Kidney (tissue), 14 donors: Measurements from ENCODE around the gene COL21A1. TPM values are rescaled to one million over a fixed set of nuclear protein-coding genes. Genes with fewer than 3 reads are reported as not detected.

Source experiments
- DNase-seq, 5 donors: peaks; one replicate each; pipeline ENCODE4 v3.0.0-alpha.2; 2013 to 2020
- FAIRE-seq: peaks from 2 replicates; lab custom pipeline; 2012; peaks lifted over from hg19 to GRCh38; lab: Jason Lieb, UNC
- H3K27ac ChIP-seq, 2 donors: one replicate each; pipeline ENCODE4 v1.7.0; 2013; ENCODE audit warnings: low read depth in 2 of 2, low read length in 2 of 2, inconsistent platforms in 1 of 2
- H3K27me3 ChIP-seq: one replicate; pipeline ENCODE4 v1.7.1; 2013; ENCODE audit warnings: low read length, inconsistent platforms; ENCODE audit not compliant: control insufficient read depth, insufficient read depth
- H3K36me3 ChIP-seq, 3 donors: one replicate each; pipeline versions ENCODE4 v1.7.0 to v1.7.1; 2013; ENCODE audit warnings: low read length in 3 of 3, control low read depth in 1 of 3, inconsistent platforms in 1 of 3; ENCODE audit not compliant: insufficient read depth in 3 of 3, control insufficient read depth in 2 of 3
- H3K4me1 ChIP-seq, 3 donors: one replicate each; pipeline versions ENCODE4 v1.7.0 to v1.7.1; 2013; ENCODE audit warnings: low read length in 3 of 3, inconsistent platforms in 1 of 3, low read depth in 1 of 3; ENCODE audit not compliant: control insufficient read depth in 2 of 3, insufficient read depth in 2 of 3
- H3K4me3 ChIP-seq, 3 donors: one replicate each; pipeline versions ENCODE4 v1.7.0 to v1.8.1; 2013; ENCODE audit warnings: low read length in 3 of 3, control low read depth in 1 of 3, inconsistent platforms in 1 of 3
- H3K9ac ChIP-seq, 3 donors: one replicate each; pipeline versions ENCODE4 v1.7.0 to v1.7.1; 2013; ENCODE audit warnings: low read length in 3 of 3, control low read depth in 1 of 3, inconsistent platforms in 1 of 3
- H3K9me3 ChIP-seq, 3 donors: one replicate each; pipeline versions ENCODE4 v1.7.0 to v1.7.1; 2013; ENCODE audit warnings: low read length in 3 of 3, control low read depth in 1 of 3, inconsistent platforms in 1 of 3; ENCODE audit not compliant: control insufficient read depth in 2 of 3, insufficient read depth in 1 of 3
- intact Hi-C: fragments of 100-400 bp; cut with DNase I; formaldehyde crosslinking; loops from one replicate; pipeline ENCODE4 v1.11.1; 2022
- polyA plus RNA-seq: library from polyadenylated mRNA; stranded (reverse); fragments of 350-450 nt; fragmentation: Illumina TruSeq; extraction: RNeasy Lipid Tissue Mini Kit (QIAGEN cat#74804); gene quantifications from one replicate; pipeline ENCODE4 v1.2.3, GENCODE V29; 2014; ENCODE audit warnings: low read depth, low replicate concordance; ENCODE audit not compliant: insufficient read depth
- total RNA-seq: library from RNA; stranded (reverse); fragmentation: NEBNext Ultra II Directional; extraction: Animal tissue kit (Norgen Biotek cat#: 25700); gene quantifications from one replicate; pipeline ENCODE4 v1.2.1, GENCODE V29; 2021
- TF ChIP-seq, protein P1 (sequence below): IDR thresholded peaks from 3 replicates; pipeline ENCODE4 v1.5.1; 2012; ENCODE audit warnings: mild to moderate bottlenecking, moderate library complexity, borderline replicate concordance; ENCODE audit not compliant: insufficient read depth; ENCODE audit errors: extremely low read depth
- donor health status: control.
- donor health status: control.
- donor health status: control.
- donor health status: control.
- donor health status: control.
- donor health status: DM: yes; HTN: yes; CAD: no.
- donor health status: Normal renal cell carcinoma (clear cell type).

COL21A1 gene
- total and polyA plus RNA-seq, 2 donors from 2014 or later: 1.6 to 3.1 TPM

DNA sequence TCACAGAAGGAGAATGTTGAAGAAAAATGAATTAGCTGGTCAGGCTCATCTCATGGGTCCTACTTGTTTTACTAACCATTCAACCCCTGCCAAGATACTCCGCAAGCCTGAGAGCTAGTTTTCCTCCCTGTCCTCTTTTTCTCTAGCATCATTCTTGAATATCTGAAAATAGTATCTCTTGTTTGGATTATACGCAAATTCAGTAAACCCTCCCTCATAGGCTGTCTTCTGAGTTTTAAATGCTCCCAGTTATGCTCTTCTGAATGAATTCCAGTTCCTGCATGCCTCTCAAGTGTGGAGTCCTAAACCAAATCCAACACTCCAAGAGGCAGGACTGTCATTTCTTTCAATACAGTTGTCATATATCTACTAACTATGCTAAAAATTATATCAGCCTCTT lies 99.6 kb downstream of the COL21A1 start:
- H3K4me1 ChIP-seq: no peaks in the 10 kb centered on the region
- no peak overlapping the region for H3K9ac ChIP-seq
- no peaks in the 10 kb centered on the region for H3K36me3 ChIP-seq
- no peak for FAIRE-seq
- intact Hi-C loops: no loop called here
- no peaks in the 10 kb centered on the region for H3K27me3 ChIP-seq
- DNase-seq: no peak
- no peak overlapping the region for H3K27ac ChIP-seq
- no peaks in the 10 kb centered on the region for H3K9me3 ChIP-seq
- no peak overlapping the region for H3K4me3 ChIP-seq
- TF ChIP-seq, protein P1, sequence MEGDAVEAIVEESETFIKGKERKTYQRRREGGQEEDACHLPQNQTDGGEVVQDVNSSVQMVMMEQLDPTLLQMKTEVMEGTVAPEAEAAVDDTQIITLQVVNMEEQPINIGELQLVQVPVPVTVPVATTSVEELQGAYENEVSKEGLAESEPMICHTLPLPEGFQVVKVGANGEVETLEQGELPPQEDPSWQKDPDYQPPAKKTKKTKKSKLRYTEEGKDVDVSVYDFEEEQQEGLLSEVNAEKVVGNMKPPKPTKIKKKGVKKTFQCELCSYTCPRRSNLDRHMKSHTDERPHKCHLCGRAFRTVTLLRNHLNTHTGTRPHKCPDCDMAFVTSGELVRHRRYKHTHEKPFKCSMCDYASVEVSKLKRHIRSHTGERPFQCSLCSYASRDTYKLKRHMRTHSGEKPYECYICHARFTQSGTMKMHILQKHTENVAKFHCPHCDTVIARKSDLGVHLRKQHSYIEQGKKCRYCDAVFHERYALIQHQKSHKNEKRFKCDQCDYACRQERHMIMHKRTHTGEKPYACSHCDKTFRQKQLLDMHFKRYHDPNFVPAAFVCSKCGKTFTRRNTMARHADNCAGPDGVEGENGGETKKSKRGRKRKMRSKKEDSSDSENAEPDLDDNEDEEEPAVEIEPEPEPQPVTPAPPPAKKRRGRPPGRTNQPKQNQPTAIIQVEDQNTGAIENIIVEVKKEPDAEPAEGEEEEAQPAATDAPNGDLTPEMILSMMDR: no peak

DNA sequence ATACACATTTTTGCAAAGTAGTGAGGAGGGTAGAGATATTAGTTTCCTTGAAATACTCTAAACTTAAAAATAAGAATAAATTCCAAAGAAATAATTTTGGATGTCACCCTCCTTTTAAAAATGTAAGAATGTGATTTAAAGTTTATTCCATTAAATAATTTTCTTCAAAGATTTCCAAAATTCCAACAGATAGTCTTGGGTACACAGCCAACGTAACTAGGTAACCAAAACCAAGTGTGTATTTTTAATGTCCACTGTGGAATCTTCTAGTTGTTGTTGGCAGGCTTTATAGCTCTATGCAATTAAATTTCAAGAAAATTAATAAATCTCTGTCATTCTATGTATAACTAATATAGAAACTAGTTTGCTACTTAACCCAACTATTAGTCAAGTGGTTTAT lies 101.3 kb downstream of the COL21A1 start:
- Histone ChIP-seq H3K4me3 (no peak overlapping the region), H3K36me3 (no peaks in the 10 kb centered on the region), H3K9ac (no peak overlapping the region), H3K27me3 (no peaks in the 10 kb centered on the region), H3K27ac (no peak overlapping the region), H3K9me3 (no peaks in the 10 kb centered on the region), H3K4me1 (no peaks in the 10 kb centered on the region)
- intact Hi-C loops: no loop called here
- DNase-seq: peak in 1 of 5 donors; percentile 28
- no peak for FAIRE-seq
- TF ChIP-seq, protein P1: no peak

DNA sequence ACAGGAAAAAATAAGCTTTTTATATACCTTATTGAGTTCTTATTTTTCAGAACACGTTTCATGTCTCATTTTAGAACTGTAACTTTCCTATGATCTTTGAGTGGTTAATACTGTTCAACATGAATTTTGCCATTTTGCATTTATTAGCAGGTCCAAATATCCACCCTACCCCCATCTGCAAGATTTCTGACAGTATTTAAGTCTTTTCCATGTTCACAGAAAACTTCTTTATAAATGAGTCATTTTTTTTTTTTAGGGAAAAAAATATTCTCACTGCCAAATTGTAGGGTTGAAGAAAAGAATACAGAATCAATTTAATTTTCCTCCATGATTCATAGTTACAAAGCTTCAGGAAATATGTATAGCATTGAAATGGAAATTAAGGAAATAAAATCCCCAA lies 101.8 kb downstream of the COL21A1 start:
- Histone ChIP-seq H3K4me3 (no peak overlapping the region), H3K9ac (no peak overlapping the region), H3K27me3 (no peaks in the 10 kb centered on the region), H3K4me1 (no peaks in the 10 kb centered on the region), H3K36me3 (no peaks in the 10 kb centered on the region), H3K9me3 (no peaks in the 10 kb centered on the region), H3K27ac (no peak overlapping the region)
- DNase-seq: peak in 1 of 5 donors; percentile 7
- TF ChIP-seq, protein P1: no peak
- no peak for FAIRE-seq
- intact Hi-C loops: no loop called here
